WTC11 (cell line): ENCODE measurements around the gene KRTAP4-9.

ENCODE experiments used
- E2F1 ChIP-seq: sonication (generic); formaldehyde crosslinking; IDR thresholded peaks from 2 replicates; pipeline ENCODE4 v1.8.0; 2022; ENCODE audit warnings: mild to moderate bottlenecking, missing genetic modification reagents
- FOXK1 ChIP-seq: sonication (generic); formaldehyde crosslinking; IDR thresholded peaks from 2 replicates; pipeline ENCODE4 v1.8.0; 2022; ENCODE audit warnings: mild to moderate bottlenecking, moderate library complexity, missing genetic modification reagents
- NR1H2 ChIP-seq: sonication (generic); formaldehyde crosslinking; IDR thresholded peaks from 2 replicates; pipeline ENCODE4 v1.9.0; 2021; ENCODE audit warnings: mild to moderate bottlenecking, moderate library complexity, missing genetic modification reagents
- RELA ChIP-seq: sonication (generic); formaldehyde crosslinking; IDR thresholded peaks from 2 replicates; pipeline ENCODE4 v1.8.1; 2022; ENCODE audit warnings: missing genetic modification reagents, mild to moderate bottlenecking, borderline replicate concordance
- SMAD3 ChIP-seq: sonication (generic); formaldehyde crosslinking; IDR thresholded peaks from 2 replicates; pipeline ENCODE4 v1.8.0; 2022; ENCODE audit warnings: missing genetic modification reagents, mild to moderate bottlenecking, borderline replicate concordance
- ZNF232 ChIP-seq: sonication (generic); formaldehyde crosslinking; IDR thresholded peaks from 2 replicates; pipeline ENCODE4 v1.8.0; 2022; ENCODE audit warnings: mild to moderate bottlenecking, missing genetic modification reagents
- TF ChIP-seq, protein P1 (sequence below): fragments of 200-600 bp; IDR thresholded peaks from 2 replicates; pipeline ENCODE4 v1.8.0; 2022; ENCODE audit warnings: antibody characterized with exemption
- TF ChIP-seq, protein P2 (sequence below): sonication (generic); formaldehyde crosslinking; IDR thresholded peaks from 2 replicates; pipeline ENCODE4 v1.8.1; 2022; ENCODE audit warnings: mild to moderate bottlenecking, moderate library complexity, missing genetic modification reagents
- TF ChIP-seq, protein P3 (sequence below): sonication (generic); formaldehyde crosslinking; IDR thresholded peaks from 2 replicates; pipeline ENCODE4 v1.8.1; 2023; ENCODE audit warnings: mild to moderate bottlenecking, missing genetic modification reagents, borderline replicate concordance

DNA sequence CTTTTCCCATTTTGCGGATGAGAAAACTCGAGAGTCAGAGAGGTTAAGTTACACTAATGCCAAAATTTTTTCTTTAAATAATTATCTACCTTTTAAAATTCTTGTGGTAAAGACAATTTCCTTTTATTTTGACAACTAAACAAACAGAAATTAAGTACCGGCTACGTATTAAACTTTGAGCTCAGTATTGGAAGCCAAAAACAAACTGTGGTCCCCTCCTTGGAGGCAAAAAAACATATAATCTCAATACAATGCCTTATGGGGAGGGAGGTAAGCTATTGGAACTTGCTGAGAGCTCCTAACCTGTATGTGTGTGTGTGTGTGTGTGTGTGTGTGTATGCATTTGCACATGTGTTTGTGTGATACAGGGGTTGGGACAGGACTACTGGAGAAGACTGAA is 41.7 kb upstream of the KRTAP4-9 start:
- TF ChIP-seq, protein P1, sequence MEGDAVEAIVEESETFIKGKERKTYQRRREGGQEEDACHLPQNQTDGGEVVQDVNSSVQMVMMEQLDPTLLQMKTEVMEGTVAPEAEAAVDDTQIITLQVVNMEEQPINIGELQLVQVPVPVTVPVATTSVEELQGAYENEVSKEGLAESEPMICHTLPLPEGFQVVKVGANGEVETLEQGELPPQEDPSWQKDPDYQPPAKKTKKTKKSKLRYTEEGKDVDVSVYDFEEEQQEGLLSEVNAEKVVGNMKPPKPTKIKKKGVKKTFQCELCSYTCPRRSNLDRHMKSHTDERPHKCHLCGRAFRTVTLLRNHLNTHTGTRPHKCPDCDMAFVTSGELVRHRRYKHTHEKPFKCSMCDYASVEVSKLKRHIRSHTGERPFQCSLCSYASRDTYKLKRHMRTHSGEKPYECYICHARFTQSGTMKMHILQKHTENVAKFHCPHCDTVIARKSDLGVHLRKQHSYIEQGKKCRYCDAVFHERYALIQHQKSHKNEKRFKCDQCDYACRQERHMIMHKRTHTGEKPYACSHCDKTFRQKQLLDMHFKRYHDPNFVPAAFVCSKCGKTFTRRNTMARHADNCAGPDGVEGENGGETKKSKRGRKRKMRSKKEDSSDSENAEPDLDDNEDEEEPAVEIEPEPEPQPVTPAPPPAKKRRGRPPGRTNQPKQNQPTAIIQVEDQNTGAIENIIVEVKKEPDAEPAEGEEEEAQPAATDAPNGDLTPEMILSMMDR = no peak
- TF ChIP-seq E2F1 = no peak
- no peak for TF ChIP-seq SMAD3 (CRISPR knock-in tag)
- no peak for TF ChIP-seq ZNF232 (CRISPR knock-in tag)
- no peak for TF ChIP-seq NR1H2 (CRISPR knock-in tag)
- no peak for TF ChIP-seq RELA (CRISPR knock-in tag)
- TF ChIP-seq, protein P2, sequence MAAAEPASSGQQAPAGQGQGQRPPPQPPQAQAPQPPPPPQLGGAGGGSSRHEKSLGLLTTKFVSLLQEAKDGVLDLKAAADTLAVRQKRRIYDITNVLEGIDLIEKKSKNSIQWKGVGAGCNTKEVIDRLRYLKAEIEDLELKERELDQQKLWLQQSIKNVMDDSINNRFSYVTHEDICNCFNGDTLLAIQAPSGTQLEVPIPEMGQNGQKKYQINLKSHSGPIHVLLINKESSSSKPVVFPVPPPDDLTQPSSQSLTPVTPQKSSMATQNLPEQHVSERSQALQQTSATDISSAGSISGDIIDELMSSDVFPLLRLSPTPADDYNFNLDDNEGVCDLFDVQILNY = no peak
- TF ChIP-seq, protein P3, sequence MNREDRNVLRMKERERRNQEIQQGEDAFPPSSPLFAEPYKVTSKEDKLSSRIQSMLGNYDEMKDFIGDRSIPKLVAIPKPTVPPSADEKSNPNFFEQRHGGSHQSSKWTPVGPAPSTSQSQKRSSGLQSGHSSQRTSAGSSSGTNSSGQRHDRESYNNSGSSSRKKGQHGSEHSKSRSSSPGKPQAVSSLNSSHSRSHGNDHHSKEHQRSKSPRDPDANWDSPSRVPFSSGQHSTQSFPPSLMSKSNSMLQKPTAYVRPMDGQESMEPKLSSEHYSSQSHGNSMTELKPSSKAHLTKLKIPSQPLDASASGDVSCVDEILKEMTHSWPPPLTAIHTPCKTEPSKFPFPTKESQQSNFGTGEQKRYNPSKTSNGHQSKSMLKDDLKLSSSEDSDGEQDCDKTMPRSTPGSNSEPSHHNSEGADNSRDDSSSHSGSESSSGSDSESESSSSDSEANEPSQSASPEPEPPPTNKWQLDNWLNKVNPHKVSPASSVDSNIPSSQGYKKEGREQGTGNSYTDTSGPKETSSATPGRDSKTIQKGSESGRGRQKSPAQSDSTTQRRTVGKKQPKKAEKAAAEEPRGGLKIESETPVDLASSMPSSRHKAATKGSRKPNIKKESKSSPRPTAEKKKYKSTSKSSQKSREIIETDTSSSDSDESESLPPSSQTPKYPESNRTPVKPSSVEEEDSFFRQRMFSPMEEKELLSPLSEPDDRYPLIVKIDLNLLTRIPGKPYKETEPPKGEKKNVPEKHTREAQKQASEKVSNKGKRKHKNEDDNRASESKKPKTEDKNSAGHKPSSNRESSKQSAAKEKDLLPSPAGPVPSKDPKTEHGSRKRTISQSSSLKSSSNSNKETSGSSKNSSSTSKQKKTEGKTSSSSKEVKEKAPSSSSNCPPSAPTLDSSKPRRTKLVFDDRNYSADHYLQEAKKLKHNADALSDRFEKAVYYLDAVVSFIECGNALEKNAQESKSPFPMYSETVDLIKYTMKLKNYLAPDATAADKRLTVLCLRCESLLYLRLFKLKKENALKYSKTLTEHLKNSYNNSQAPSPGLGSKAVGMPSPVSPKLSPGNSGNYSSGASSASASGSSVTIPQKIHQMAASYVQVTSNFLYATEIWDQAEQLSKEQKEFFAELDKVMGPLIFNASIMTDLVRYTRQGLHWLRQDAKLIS (CRISPR knock-in tag) = no peak
- TF ChIP-seq FOXK1 = no peak
